HFF-Myc (cell line): Measurements from ENCODE around the gene FBXL16.

Experiments
- DNase-seq: peaks from one replicate; pipeline ENCODE4 v3.0.0-alpha.2; 2011; ENCODE audit warnings: low read depth; ENCODE audit errors: extremely low read depth
- H3K4me3 ChIP-seq: replicated peaks from 2 replicates; pipeline ENCODE4 v1.5.1; 2011; ENCODE audit warnings: low read depth, mild to moderate bottlenecking, control low read depth, low read length
- TF ChIP-seq, protein P1 (sequence below): IDR thresholded peaks from 2 replicates; pipeline ENCODE4 v1.5.1; 2012; ENCODE audit warnings: mild to moderate bottlenecking, low read depth, low read length, control low read depth; ENCODE audit errors: missing control alignments

FBXL16 gene

DNA sequence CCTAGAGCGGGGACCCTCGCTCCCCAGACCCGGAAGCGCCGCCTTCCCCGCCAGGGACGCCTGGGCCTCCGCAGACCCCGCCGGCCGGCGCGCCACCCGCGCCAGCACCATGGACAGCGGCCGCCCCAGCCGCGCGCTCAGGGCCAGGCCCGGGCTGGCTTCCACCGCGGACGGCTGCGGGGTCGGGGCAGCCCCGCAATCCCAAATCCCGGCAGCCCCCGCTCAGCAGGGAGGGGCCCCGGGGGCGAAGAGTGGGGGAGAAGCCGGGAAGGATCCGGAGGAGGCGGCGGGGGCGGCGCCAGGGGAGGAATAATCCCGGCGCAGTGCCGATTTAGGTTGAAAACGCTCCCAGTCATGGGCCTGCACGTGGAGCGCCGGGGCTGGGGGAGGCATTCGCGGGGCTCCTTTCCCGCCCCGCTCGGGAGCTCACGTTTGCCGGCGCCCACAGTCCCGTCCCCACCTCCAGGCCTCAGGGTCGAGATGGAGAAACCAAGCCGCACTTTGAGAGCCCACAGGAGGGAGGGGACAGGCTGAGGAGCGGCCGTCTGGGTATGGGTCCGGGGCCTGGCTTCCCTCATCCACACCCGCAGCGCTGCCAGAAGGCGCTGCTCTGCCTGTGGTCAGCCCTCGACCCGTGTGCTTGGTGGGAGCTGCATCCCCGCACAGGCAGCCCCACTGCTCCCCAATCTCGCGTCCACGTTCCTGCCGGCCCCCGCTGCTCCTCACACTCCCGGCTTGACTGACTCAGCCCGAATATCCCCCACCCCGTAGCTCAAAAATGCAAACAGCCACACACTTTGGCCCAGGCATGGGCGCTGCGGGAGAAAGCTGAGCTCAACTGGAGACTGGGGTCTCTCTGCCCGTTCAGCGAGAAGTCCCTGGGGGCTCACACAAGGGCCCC is 4.7 kb downstream of the FBXL16 start:
- TF ChIP-seq, protein P1, sequence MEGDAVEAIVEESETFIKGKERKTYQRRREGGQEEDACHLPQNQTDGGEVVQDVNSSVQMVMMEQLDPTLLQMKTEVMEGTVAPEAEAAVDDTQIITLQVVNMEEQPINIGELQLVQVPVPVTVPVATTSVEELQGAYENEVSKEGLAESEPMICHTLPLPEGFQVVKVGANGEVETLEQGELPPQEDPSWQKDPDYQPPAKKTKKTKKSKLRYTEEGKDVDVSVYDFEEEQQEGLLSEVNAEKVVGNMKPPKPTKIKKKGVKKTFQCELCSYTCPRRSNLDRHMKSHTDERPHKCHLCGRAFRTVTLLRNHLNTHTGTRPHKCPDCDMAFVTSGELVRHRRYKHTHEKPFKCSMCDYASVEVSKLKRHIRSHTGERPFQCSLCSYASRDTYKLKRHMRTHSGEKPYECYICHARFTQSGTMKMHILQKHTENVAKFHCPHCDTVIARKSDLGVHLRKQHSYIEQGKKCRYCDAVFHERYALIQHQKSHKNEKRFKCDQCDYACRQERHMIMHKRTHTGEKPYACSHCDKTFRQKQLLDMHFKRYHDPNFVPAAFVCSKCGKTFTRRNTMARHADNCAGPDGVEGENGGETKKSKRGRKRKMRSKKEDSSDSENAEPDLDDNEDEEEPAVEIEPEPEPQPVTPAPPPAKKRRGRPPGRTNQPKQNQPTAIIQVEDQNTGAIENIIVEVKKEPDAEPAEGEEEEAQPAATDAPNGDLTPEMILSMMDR, result no peak
- H3K4me3 ChIP-seq, result no peak overlapping the region
- DNase-seq, result no peak

DNA sequence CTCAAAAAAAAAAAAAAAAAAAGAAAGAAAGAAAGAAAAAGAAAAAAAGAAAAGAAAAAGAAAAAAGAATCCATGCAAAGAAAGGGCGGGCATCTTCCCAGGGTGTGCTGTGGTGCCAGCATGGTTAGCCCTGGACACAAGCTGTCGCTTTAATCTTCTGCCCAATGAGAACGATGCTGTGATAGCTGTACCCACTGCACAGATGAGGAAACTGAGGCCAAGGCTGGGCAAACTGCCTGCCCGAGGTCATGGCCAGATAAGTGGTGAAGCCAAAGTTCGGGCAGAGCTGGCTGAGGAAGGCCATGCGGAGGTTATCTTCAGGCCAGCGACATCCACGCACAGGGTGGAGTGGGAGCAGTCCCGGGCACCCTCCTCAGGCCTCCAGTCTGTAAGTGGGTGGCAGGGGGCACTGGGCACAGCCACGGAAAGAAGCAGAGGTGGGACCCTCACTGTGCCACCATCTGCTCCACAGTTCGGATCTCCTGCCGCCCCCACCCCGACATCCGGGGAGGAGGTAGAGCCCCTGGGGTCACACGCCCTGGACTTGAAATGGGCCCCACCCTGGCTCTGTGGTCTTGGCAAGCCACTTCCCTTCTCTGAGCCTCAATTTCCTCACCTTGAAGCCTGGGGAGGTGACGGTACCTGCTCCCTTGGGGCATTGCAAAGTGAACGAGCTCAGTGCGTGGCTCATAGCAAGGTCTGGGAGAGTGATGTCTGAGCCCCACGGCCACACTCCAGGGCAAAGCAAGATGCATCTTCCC is 6.5 kb downstream of the FBXL16 start:
- H3K4me3 ChIP-seq, result no peak overlapping the region
- no peak for DNase-seq
- TF ChIP-seq, protein P1, result no peak

DNA sequence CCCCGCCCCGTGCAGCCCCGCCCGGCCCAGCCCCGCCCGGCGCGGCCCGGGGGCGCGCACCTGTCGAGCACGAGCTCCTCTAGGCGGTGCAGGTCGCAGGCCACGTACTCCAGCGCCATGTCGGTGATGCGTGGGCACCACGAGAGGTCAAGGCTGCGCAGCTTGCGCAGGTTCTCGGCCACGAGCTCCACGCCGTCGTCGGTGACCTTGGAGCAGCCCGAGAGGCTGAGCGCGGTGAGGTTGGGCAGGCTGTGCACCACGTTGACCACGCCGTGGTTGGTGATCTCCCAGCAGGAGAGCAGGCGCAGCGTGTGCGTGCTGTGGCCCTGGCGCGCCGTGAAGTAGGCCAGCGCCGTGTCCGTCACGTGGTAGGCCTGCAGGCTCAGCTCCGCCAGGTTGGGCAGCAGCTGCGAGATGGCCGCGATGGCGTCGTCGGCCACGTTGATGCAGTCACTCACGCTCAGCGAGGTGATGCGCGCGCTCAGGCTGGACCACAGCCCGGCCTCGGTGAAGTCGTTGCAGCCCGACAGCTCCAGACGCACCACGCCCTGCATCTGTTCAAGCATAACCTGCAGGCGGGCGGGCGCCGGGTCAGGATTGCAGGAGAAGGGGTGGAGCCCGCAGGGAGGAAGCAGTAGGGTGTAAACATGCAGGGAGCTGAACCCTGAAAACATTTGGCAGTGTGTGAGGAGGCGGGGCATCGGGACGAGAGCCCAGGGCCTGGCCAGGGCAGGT is 10.1 kb downstream of the FBXL16 start:
- no peak for DNase-seq
- TF ChIP-seq, protein P1, result no peak
- 0 out of 2 replicates have a peak overlapping the region, but pooled peaks have one; percentile 9 for H3K4me3 ChIP-seq

DNA sequence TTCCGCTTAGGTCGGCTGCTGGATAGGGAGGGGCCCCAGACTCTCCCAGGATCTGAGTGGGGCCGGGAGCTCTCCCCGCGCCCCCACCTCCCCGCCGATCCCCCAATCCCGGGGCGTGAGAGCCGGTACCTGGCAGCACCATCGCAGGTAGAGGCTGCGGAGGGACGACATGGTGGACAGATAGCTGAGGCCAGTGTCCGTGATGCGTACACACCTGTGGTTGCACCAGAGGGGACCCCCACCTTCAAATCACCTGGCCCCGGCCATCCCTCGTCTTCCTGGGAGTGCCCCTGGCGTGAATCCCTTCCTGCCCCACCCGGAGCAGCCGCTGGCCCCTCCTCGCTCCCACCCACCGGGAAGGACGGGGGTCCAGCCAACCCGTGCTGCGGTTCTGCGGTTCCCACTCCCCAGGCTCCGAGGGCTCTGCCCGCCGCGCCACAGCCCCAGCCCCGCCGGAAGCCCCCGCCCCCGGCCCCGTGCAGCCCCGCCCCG is 10.7 kb downstream of the FBXL16 start:
- H3K4me3 ChIP-seq, result no peak overlapping the region

DNA sequence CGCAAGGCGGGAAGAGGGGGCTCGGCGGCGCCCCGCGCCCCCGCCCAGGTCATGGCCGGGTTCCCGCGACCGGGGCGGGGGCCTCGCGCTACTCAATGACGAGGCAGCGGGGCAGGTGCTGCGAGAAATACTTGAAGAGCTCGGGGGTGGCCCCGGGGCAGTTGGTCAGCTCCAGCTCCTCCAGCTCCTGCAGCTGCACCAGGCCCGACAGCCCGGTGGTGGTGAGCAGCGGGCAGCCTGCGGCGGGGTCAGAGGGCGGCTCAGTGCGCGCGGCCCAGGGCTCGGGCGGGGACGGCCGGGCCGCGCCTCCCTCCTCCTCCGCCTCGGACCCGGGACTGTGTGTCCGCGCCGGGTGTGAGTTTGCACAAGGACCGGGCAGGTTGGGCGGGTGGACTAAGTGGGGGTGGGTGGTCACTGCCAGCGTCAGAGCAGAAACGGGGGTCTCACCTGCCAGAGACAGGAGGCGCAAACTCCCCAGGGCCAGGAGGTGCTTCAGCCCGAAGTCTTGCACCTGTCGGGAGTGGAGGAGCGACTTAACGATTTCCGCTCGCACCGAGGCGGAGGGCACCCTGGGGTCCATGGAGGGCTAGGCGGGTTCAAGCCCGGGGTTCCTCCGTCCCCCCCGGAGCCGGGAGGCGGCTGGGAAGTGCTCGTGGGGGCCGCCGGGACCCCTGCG is 11.3 kb downstream of the FBXL16 start:
- TF ChIP-seq, protein P1, result no peak
- no peak overlapping the region for H3K4me3 ChIP-seq
- DNase-seq, result no peak

More for the DNA sequence above, 10.7 kb downstream of the FBXL16 start:
- no peak for DNase-seq
- TF ChIP-seq, protein P1, result no peak

DNA sequence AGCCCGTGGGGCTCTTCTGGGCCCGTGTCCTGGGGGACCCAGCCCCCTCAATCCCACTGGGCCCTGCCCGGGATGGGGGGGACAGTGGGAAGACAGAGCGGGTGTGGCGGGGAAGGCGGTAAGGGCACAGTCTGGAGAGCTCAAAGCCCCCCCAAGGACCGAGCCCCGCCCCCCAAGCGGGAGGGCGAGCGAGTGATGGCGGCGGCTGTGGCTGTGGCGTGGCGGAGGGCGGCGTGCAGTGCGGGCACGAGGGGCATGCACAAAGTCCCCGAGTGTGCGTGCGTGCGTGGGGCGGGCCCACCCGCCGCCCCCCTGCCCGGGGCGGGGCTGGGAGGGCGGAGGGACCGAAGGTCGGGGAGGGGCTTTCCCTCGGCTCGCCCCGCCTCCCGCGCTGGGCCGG is 11.8 kb downstream of the FBXL16 start:
- no peak overlapping the region for H3K4me3 ChIP-seq
- TF ChIP-seq, protein P1, result no peak

More for the DNA sequence above, 11.8 kb downstream of the FBXL16 start:
- DNase-seq, result no peak
